Breast epithelium (tissue), 3 donors: ENCODE measurements around the gene HPCAL4.

Source experiments
- CTCF ChIP-seq, 3 donors: fragments of 450-650 bp; IDR thresholded peaks; one replicate each; pipeline ENCODE4 v1.5.1; 2016 to 2017; ENCODE audit warnings: antibody characterized with exemption in 3 of 3, mild to moderate bottlenecking in 3 of 3, moderate library complexity in 3 of 3
- POLR2A ChIP-seq: fragments of 450-650 bp; IDR thresholded peaks from one replicate; pipeline ENCODE4 v1.6.1; 2016; ENCODE audit warnings: antibody characterized with exemption, mild to moderate bottlenecking, moderate library complexity
- POLR2AphosphoS5 ChIP-seq, 3 donors: sonication (generic); formaldehyde crosslinking; IDR thresholded peaks; one replicate each; pipeline ENCODE4 v1.6.1; 2017; ENCODE audit warnings: antibody characterized with exemption in 3 of 3

- no peak for TF ChIP-seq POLR2AphosphoS5 (IDR thresholded peaks at IDR 0.05)
- TF ChIP-seq CTCF (IDR thresholded peaks at IDR 0.05) = no peak
- no peak for TF ChIP-seq POLR2A
These were observed 24.5 kb downstream of the HPCAL4 start for GRCh38 chr1:39666772-39667171.
